HG03432 (cell line): Measurements from ENCODE around the gene ATP6V1G2.
A peak's percentile ranks its signal among the peaks of the same experiment; 100 is the strongest.

Source experiments
- ATAC-seq: cut with Tn5 transposase; IDR thresholded peaks from one replicate; pipeline ENCODE4 v1.9.1; 2021; ENCODE audit warnings: mild to moderate bottlenecking, moderate library complexity; ENCODE audit not compliant: unreplicated experiment

The ATP6V1G2 gene

DNA sequence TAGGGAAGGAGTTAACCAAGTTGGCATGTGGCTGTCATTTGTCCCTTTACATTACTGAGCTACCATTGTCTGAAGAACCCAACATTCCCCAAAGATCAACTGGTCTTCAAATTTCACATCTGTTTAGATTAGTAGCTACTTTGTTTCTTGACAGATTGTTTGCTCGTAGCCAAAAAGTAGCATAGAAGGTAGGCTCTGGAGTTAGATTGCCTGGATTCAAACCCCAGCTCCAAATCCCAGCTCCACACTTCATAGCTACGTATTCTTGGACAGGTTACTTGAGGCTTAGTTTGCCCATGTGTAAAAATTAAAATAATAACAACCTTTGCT, 2.1 kb upstream of the ATP6V1G2 start:
- no peak for ATAC-seq

DNA sequence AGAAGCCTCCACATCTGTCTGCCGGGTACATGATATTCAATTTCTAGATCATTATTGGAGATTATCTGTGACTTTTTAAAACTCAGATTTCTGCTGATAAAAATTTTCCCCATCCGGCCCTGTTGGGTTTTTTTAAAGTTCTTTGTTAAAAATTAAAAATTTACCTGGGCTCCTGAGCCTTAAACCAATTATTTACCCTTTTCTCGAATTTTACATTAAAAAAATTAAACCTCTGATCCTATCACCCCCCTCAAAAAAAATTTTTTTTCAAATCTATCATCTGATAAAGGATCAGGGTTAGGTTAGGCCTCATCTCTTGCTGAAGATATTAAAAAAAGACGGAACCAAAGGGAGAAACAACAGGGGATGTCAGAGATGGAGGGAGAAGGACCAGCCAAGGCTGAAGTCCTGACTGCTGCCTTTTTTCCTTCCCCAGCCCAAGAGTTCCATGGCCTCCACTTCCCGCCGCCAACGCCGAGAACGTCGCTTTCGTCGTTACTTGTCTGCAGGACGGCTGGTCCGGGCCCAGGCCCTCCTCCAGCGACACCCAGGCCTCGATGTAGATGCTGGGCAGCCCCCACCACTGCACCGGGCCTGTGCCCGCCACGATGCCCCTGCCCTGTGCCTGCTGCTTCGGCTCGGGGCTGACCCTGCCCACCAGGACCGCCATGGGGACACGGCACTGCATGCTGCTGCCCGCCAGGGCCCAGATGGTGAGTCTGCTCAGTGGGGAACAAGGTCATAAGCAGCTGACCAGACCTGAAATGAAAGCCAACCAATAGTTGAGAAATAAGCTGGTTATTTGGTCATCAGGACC, 1.5 kb upstream of the ATP6V1G2 start:
- no peak for ATAC-seq

DNA sequence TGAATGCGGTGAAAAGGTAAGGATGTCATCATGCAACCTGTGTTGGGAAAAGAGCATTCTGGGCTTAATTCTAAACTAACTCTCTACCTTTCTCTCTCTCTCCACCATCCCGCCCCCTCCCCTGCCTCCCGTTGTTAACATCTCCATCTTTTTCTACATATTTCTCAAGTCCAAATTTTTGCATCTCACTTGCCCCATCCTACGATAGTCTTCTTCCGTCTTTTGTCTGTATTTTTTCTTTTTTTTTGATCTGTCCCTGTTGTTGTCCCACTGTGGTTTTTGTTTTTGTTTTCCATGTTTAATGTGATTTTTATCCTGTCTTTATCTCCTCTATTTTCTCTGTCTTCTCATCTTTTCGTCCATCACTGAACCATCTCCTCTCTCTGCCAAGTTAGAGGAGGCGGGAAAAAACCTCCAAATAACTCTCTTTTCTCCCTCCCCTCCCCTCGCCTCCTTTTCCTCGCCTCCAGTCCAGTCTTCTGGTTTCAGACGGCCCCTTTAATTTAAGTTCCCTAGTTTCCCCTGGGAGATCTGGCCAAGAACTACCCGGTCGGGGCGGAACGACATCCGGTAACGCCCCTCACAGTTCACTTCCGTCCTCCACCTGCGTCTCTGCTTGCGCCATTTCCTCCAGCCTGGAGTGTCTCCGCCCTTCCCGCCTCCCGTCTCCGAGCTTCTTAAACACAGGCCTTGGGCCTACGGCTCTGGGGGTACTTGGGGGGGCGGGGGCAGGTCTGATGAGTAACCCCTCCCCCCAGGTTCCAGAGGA, 734 bp upstream of the ATP6V1G2 start, which contains the start of gene NFKBIL1:
Gene NFKBIL1, plus strand, starts transcription at position 651 of the 769 bp plus-strand sequence. Its CDS starts 87 bp downstream, at position 738.
- ATAC-seq = peak; percentile 75

DNA sequence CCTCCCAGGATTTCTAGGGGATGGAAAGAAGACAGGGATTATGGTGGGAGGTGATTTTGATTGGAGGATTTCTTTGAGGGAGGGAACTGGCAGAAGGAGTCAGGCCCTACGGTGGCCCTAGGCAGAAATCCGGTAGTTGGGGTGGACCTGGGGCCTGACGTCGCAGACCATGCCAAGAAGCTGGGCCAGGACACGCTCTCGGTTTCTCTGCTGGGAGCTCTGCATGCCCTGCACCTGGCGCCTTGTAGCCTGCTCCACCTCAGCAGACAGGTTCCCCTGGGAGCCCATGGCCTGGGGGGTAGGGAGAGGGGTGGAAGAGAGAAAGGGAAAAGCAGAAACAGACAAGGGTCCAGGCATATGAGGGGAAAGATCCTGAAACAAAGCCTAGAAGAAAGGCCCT, 1.1 kb downstream of the ATP6V1G2 start:
- ATAC-seq = no peak

DNA sequence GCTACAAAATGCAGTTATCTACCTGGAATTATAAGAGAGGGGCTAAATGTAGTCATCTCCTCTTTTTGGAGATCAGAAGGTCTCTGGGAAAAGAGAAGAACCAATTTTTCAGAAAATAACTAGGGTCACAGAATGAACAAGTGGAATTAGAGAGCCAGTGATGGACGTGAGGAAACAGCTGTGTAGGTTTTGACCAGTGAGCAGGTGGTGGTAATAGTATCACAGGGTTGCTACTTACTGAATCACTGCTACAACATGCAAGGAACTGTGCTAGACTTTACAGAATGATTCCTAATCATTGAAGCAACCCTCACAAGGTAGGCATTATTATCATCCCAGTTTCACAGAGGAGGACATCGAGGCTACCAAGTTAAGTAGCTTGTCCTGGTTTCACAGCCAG, 1.7 kb downstream of the ATP6V1G2 start:
- ATAC-seq = no peak

DNA sequence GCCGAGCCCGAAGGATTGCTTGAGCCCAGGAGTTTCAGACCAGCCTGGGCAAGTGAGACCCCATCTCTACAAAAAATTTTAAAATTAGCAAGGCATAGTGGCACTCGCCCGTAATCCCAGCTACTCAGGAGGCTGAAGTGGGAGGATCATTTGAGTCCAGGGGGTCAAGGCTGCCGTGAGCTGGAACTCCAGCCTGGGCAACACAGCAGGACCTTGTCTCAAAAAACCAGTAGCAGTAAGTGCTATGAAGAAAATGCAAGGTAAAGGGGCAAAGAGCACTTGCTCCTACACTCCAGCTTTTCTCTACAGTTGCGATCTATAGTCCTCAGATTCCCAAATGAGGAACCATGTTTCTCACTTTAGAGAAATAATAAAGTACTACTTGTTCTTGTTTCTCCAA, 2.8 kb downstream of the ATP6V1G2 start:
- ATAC-seq = no peak

DNA sequence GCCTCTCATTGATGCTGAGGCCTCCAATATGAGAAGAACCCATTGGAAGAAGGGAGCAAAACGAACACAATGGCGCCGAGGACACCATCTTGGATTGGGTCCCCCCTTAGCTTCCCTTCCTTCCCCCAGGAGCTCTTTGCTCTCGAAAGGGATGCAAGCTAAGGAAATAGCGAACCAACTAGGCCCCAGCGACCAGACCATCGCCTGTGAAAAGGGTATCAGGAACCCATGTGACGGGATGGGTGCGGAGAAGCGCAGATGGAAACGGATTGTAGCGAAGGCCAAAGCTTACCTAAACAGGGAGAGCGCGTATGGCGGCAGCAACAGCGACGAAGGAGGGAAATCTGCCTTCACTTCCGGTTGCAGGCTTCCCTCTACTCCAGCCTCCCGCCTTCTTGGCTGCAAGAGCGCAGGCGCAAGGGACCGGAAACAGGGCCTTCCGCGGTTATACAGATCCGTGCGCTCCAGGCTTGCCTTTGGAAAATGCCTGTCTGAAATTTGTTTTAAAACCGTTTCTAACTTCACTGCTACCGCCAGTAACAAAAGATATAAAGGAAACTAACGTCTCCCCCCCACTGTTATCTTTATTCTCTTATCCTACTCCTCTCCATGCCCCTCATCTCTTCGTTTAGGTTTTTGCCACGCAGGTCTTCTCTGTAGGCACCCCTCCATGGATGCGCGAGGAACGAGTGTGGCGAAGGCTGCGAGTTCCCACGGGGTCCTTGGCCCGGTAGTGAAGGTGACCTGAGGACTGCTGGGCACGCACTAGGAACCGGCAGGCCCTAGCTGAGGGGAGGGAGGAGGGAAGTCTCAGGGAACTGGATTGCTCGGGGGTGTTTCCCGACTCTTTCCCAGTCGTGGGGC, 4.5 kb downstream of the ATP6V1G2 start, which contains the start of gene DDX39B:
Gene DDX39B, minus strand, starts transcription at position 346 of the 864 bp plus-strand sequence. CDS start 1,471 bp downstream, outside the sequence.
- peak; percentile 76 for ATAC-seq

DNA sequence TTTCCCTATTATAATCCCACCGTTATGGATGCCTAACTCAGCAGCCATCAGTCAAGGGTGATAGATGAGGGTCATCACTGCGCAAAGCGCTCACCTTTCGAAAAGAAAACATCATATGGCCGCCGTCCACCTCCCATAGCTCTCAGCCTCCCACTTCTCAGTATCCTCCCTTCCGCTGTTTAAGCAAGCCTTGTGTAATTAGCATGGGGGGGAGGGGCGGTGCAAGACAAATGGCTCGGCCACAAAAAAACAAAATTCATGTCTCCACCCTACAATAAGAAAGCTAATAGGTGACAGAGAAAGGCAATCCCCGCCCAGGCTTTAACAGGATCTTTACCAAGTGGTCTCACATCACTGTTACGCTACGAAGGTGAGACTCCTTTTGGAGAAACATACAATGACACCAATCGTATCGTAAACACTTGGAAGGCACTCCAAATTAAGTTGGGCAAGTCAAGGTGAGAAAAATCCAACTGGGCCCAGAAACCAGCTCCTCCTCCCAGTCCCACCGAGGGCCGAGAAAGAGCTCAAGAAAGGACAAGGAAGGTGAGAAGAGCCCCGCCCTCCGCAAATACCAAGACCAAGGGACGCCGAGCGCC, 5.2 kb downstream of the ATP6V1G2 start:
- no peak for ATAC-seq

DNA sequence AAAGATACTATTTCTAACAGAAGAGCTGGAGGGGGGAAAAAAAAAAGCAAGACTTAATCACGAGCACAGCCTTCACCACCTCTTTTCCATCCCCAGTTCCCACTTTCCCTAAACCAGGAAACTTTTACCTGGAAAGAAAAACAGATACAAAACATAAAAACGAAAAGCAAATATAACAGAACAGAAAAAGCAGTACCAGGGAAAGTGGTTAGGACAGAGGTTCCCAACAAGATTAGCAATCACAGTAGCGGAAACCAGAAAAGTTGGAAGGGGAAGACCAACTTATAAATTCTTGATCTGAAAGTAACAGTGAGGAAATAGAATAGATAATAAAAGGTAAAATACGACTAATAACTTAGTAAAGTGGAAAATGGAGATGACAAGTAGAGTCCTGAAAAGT, 5.8 kb downstream of the ATP6V1G2 start:
- ATAC-seq = no peak

DNA sequence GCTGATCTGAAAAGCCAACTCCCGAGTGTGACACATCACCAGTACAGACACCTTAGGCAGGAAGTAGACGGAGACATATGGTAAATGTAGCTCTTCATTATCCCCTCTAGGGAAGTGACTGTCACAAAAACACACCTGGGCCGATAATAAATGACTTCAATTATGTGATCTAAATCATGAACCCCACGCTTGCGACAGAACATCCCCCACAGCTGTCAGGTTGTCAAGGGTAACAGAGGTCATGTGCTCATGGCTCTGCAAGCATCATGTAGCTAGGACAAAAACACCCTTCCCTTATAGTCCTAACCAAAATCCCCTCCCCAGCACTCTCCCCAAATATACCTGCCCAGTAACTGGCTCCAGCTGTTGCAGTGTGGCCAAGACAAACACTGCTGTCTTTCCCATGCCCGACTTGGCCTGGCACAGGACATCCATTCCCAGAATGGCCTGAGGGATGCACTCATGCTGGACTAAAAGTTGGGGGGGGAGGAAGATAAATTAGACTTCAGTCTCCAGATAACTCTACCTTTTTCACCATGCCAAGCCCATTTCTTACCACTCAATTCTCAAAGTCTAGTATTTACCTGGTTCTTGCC, 7.5 kb downstream of the ATP6V1G2 start:
- no peak for ATAC-seq

DNA sequence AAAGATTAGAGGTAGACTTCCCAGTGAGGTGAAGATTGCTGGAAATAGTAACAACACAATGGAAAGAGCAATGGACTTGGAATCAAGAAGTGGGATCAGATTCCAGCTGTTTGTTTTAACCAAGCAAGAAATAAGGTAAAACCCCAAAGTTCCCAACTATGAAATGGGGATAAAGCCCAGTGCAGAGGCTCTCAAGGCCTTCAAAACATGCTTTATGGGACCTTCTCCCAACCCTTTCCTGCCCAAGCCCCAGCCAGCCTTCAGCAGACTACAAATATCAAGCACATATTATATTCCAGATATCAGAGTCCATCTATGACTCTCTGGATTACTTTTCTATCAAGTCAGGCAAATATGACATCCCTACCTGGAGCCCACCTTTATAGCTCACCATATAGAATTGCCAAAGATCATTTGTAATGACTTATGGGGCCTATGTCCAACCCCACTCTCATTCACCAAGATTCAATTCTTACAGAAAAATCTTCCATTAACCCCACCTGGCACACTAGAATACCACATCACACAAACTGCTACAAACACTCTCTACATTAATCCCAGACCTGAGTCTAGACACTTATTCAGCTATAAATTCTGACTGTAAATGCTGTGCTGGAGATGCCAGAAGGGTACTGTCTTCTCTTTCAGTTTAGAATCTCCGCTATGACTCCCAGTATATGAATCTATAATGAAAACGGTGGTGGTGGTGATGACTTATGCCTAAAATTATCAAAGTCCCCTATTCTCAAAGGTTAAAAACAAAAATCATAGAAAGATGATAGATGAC, 10.7 kb downstream of the ATP6V1G2 start:
- ATAC-seq = no peak

DNA sequence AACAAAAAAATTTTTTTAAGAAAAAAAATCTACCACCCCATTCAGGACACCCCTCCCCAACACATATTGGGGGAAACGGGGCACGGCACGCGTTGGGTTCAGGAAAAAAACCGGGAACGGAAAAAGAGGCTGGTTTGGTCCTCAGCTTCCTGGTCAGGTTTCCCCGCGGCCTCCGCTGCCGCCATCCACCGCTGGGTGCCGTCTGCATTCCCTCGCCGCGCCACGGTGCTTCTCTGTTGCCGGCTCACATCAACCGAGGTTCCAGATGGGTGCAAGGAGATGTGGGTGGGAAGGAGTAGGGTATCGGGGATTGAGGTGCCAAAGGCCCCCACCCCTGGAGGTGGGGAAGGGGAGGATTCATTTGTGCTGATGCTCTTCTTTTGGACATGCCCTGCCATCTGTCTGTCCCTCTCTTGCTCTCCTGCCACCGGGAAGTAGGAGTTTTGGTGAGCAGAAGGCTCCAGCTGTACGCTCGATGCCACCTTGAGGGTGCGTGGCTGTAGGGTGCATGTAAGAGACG, 11.8 kb downstream of the ATP6V1G2 start:
- ATAC-seq = no peak

DNA sequence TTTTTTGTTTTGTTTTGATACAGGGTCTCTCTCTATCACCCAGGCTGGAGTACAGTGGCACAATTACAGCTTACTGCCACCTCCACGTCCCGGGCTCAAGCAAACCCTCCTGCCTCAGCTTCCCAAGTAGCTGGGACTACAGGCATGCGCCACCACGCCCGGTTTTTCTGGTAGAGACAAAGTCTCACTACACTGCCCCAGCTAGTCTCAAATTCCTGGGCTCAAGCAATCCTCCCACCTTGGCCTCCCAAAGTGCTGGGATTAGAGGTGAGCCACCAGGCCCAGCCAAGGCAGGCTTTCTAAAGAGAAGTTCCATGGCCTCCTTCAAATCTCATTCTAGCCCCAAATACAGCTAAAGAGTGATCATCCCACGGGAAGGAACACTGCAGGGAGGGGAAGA, 12.4 kb downstream of the ATP6V1G2 start:
- ATAC-seq = no peak

DNA sequence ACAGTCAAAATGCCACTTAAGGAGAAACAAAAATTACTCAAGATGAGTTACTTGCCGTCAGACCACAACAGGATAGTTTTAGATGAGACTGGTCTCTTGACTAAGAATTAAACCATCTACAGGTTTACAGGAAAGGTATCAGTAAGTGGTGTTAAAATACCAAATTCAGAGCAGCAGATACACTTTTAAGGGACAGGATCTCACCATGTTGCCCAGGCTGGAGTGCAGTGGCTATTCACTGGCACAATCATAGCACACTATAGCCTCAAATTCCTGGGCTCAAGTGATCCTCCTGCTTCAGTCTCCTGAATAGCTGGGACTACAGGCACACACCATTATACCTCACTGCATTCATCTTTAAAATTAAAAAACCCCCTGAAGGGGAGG, 13.0 kb downstream of the ATP6V1G2 start:
- ATAC-seq = no peak

DNA sequence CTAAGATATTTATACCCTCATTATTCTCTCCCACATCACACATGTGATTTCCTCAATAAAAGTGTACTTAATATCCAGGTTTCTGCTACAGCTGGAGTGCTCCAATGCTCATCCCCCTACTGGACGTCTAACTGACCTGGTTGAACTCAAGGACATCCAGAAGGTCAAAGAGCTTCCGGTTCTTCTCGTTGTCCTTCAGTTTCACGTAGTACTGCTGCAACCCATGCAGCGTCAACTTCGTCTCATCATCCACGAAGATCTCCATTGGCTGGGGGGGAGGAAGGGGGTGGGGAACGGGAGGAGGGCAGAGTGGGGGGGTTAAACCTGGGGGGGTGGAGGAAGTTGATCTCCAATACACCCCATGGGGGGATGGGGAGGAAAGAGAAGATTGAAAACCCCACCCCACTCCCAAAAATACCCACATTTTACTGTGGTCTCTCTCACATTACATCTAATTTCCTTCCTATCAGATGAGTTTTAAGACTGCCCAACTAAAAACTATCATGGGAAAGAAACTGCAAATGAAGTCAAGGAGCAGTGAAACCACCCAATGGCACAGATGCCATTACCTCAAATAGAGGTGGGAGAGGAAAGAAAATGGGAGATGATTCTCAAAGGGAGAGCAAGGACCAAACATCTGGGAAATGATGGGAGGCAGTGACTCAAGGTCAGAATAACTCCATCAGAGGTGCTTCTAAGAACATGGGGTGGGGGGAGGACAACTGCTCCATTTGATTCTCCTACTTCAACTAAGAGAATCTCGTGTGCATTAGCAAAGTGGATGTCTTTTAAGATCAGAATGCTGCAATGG, 13.6 kb downstream of the ATP6V1G2 start:
- ATAC-seq = no peak

DNA sequence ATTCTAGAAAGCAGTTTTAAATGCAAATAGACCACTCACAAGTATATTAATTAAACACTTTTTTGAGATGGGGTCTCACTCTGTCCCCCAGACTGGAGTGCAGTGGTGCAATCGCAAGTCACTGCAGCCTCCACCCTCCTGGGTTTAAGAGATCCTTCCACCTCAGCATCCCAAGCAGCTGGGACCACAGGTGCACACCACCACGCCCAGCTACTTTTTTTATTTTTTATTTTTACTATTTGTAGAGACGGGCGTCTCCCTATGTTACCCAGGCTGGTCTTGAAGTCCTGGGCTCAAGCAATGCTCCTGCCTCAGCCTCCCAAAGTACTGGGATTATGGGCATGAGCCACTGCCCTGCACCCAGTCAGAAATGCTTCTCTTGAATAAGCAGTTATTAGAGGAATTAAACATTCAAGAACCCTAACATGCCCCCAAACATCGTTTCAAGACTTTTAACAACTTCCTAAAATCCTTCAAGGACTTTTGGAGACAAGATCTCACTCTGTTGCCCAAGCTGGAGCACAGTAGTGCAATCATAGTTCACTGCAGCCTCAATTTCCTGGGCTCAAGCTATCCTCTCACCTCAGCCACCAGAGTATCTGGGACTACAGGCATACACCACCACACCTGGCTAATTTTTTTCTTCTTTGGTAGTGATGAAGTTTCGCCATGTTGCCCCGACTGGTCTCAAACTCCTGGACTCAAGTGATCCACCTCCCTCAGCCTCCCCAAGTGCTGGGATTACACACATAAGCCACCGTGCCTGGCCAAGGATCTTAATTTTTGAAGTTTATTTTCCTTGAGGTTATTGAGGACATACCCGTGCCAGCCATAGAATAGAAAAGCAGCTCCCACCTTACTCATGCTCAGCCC, 14.4 kb downstream of the ATP6V1G2 start:
- ATAC-seq = no peak

DNA sequence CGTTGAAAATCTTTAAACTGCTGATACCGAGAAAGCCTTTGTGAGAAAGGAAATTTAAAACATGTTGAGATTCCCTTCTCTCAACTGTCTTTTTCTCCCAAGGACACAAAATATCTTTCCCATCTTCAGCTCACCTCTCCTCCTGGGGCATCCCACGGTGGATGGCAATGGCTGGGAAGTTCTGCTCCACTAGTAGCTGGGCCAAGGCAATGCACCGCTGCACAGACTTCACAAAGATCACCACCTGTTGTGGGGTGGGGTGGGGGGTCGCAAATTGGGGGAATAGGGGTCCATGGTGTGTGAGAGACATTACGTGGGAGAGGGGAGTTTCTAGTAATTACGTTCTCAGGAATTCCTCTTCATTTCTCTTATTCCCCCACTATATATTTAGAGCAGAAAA, 15.2 kb downstream of the ATP6V1G2 start:
- ATAC-seq = no peak

DNA sequence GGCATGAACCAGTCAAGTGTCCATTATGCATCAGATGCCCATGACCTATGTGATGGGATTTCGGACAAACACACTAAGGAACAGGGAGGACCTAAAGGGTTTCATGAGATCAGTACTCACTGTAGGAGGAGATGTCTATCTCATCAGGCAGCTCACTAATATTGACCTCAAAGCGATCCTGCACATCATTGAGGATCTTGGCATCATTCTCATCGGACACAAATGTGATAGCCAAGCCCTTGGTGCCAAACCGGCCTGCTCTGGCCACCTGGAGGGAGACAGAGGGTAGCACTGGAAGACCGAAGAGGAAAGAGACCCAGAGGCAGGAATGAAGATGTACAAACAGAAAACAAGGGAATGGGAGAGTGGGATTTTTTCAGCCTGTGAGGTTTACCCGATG, 15.7 kb downstream of the ATP6V1G2 start:
- no peak for ATAC-seq
